Bronchial epithelial cell (primary cell): ENCODE measurements around the gene TARDBP. TPM values are rescaled to one million over a fixed set of nuclear protein-coding genes. Genes with fewer than 3 reads are reported as not detected.
"Not testable (repeated sequence)": the region's sequence is repeated elsewhere in the genome, so short reads cannot be mapped to it uniquely, and the experiment has no call there.

ENCODE experiments used
- DNase-seq: peaks from one replicate; pipeline ENCODE4 v3.0.0-alpha.2; 2010; ENCODE audit warnings: low read depth
- FAIRE-seq: peaks from 2 replicates; lab custom pipeline; 2011; peaks lifted over from hg19 to GRCh38; lab: Jason Lieb, UNC
- H3K27me3 ChIP-seq: 2 replicates; pipeline ENCODE4 v1.5.1; 2011; ENCODE audit warnings: low read length; ENCODE audit not compliant: control insufficient read depth, insufficient read depth
- H3K36me3 ChIP-seq: 2 replicates; pipeline ENCODE4 v1.5.1; 2011; ENCODE audit warnings: low read length; ENCODE audit not compliant: control insufficient read depth, insufficient read depth
- H3K4me3 ChIP-seq: 2 replicates; pipeline ENCODE4 v1.5.1; 2011; ENCODE audit warnings: mild to moderate bottlenecking, low read depth, low read length, control low read depth
- CTCF ChIP-seq: IDR thresholded peaks from 2 replicates; pipeline ENCODE4 v1.5.1; 2011; ENCODE audit warnings: mild to moderate bottlenecking, moderate library complexity, low read length, control low read depth, inconsistent platforms; ENCODE audit not compliant: insufficient read depth, severe bottlenecking
- total RNA-seq: library from RNA; depleted of rRNA; stranded (reverse); fragments of >200 nt; gene quantifications from 2 replicates; pipeline ENCODE4 v1.2.1, GENCODE V29; 2014

The TARDBP gene
- total RNA-seq, 1 donor from 2014 or later: 79.0 TPM

- Histone ChIP-seq H3K27me3 (no peaks in the 10 kb centered on the region), H3K4me3 (no peak overlapping the region), H3K36me3 (no peaks in the 10 kb centered on the region)
- DNase-seq (no peak), FAIRE-seq (no peak)
- TF ChIP-seq CTCF: no peak
Measured at GRCh38 chr1:11000526-11000925, 11.9 kb upstream of the TARDBP start.

GRCh38 chr1:11013160-11013531 lies 692 bp downstream of the TARDBP start:
- TF ChIP-seq CTCF: no peak
- H3K27me3 ChIP-seq: no peaks in the 10 kb centered on the region
- FAIRE-seq: no peak
- H3K4me3 ChIP-seq: peak overlapping the region; percentile 97
- DNase-seq: peak; percentile 31
- peaks cover 12% of the 10 kb centered on the region for H3K36me3 ChIP-seq

- H3K36me3 ChIP-seq: peaks cover 22% of the 10 kb centered on the region
Measured at GRCh38 chr1:11019358-11019757, 6.9 kb downstream of the TARDBP start.

GRCh38 chr1:11019971-11020370 lies 7.5 kb downstream of the TARDBP start:
- Histone ChIP-seq H3K27me3 (no peaks in the 10 kb centered on the region), H3K36me3 (peaks cover 20% of the 10 kb centered on the region), H3K4me3 (no peak overlapping the region)
- TF ChIP-seq CTCF: no peak
- no peak for FAIRE-seq
- no peak for DNase-seq

More at GRCh38 chr1:11019358-11019757, 6.9 kb downstream of the TARDBP start:
- not testable (repeated sequence) for H3K4me3 ChIP-seq, FAIRE-seq, DNase-seq, H3K27me3 ChIP-seq

GRCh38 chr1:11023201-11023600 lies 10.7 kb downstream of the TARDBP start:
- DNase-seq (no peak), FAIRE-seq (no peak)
- H3K27me3 ChIP-seq: no peaks in the 10 kb centered on the region
- TF ChIP-seq CTCF: no peak
- no peak overlapping the region for H3K4me3 ChIP-seq
- peaks cover 15% of the 10 kb centered on the region for H3K36me3 ChIP-seq

- DNase-seq (no peak), FAIRE-seq (no peak)
- H3K27me3 ChIP-seq: no peaks in the 10 kb centered on the region
- no peak overlapping the region for H3K4me3 ChIP-seq
- no peak for TF ChIP-seq CTCF
- H3K36me3 ChIP-seq: peaks cover 13% of the 10 kb centered on the region
Measured at GRCh38 chr1:11024154-11024873, 11.9 kb downstream of the TARDBP start.
